IPS-15b (cell line): ENCODE data around the gene NFX1.
"Not testable (repeated sequence)": the region's sequence is repeated elsewhere in the genome, so short reads cannot be mapped to it uniquely, and the experiment has no call there.

Experiments
- H3K27me3 ChIP-seq: one replicate; pipeline ENCODE4 v1.6.1; 2013; ENCODE audit warnings: low read length; ENCODE audit not compliant: control insufficient read depth, insufficient read depth
- H3K36me3 ChIP-seq: one replicate; pipeline ENCODE4 v1.6.1; 2013; ENCODE audit warnings: low read length; ENCODE audit not compliant: control insufficient read depth, insufficient read depth
- H3K4me1 ChIP-seq: one replicate; pipeline ENCODE4 v1.6.1; 2013; ENCODE audit warnings: mild to moderate bottlenecking, low read length; ENCODE audit not compliant: control insufficient read depth, insufficient read depth
- H3K4me3 ChIP-seq: one replicate; pipeline ENCODE4 v1.5.1; 2013; ENCODE audit warnings: low read depth, low read length
- H3K9ac ChIP-seq: one replicate; pipeline ENCODE4 v1.6.1; 2013; ENCODE audit warnings: low read depth, mild to moderate bottlenecking, low read length
- H3K9me3 ChIP-seq: one replicate; pipeline ENCODE4 v1.6.1; 2013; ENCODE audit warnings: mild to moderate bottlenecking, low read length; ENCODE audit not compliant: control insufficient read depth, insufficient read depth

Gene NFX1

GRCh38 chr9:33397801-33398200 is 107.5 kb downstream of the NFX1 start:
- not testable (repeated sequence) for H3K27me3 ChIP-seq, H3K36me3 ChIP-seq, H3K4me1 ChIP-seq, H3K4me3 ChIP-seq, H3K9me3 ChIP-seq, H3K9ac ChIP-seq

- not testable (repeated sequence) for H3K4me1 ChIP-seq
Observed at GRCh38 chr9:33399047-33399446, 108.7 kb downstream of the NFX1 start.

GRCh38 chr9:33401809-33402208 is 111.5 kb downstream of the NFX1 start:
- H3K4me1 ChIP-seq, H3K36me3 ChIP-seq, H3K9me3 ChIP-seq, H3K9ac ChIP-seq, H3K27me3 ChIP-seq, H3K4me3 ChIP-seq: not testable (repeated sequence)

More at GRCh38 chr9:33399047-33399446, 108.7 kb downstream of the NFX1 start:
- not testable (repeated sequence) for H3K9ac ChIP-seq, H3K4me3 ChIP-seq, H3K9me3 ChIP-seq, H3K27me3 ChIP-seq, H3K36me3 ChIP-seq

GRCh38 chr9:33402371-33402770 is 112.1 kb downstream of the NFX1 start, which contains the start of gene AQP7:
TSS of gene AQP7 (minus strand) at chr9:33402568. CDS start at chr9:33401262, 1,306 bp downstream.
- not testable (repeated sequence) for H3K4me1 ChIP-seq, H3K9ac ChIP-seq, H3K9me3 ChIP-seq, H3K36me3 ChIP-seq, H3K27me3 ChIP-seq, H3K4me3 ChIP-seq

GRCh38 chr9:33403941-33404787 is 113.8 kb downstream of the NFX1 start:
- H3K4me1 ChIP-seq: no peaks in the 10 kb centered on the region
- H3K27me3 ChIP-seq: no peaks in the 10 kb centered on the region
- H3K9me3 ChIP-seq: no peaks in the 10 kb centered on the region
- H3K4me3 ChIP-seq: no peak overlapping the region
- no peaks in the 10 kb centered on the region for H3K36me3 ChIP-seq
- H3K9ac ChIP-seq: no peak overlapping the region

- Histone ChIP-seq H3K27me3 (no peaks in the 10 kb centered on the region), H3K9me3 (no peaks in the 10 kb centered on the region), H3K4me3 (no peak overlapping the region), H3K9ac (no peak overlapping the region), H3K36me3 (no peaks in the 10 kb centered on the region), H3K4me1 (no peaks in the 10 kb centered on the region)
Observed at GRCh38 chr9:33404788-33405362, 114.6 kb downstream of the NFX1 start.

GRCh38 chr9:33407061-33407460 is 116.7 kb downstream of the NFX1 start:
- H3K27me3 ChIP-seq: no peaks in the 10 kb centered on the region

GRCh38 chr9:33408087-33408486 is 117.8 kb downstream of the NFX1 start:
- Histone ChIP-seq H3K9me3 (no peaks in the 10 kb centered on the region), H3K4me1 (no peaks in the 10 kb centered on the region), H3K36me3 (no peaks in the 10 kb centered on the region), H3K4me3 (no peak overlapping the region), H3K27me3 (no peaks in the 10 kb centered on the region), H3K9ac (no peak overlapping the region)

More at GRCh38 chr9:33407061-33407460, 116.7 kb downstream of the NFX1 start:
- Histone ChIP-seq H3K9ac (no peak overlapping the region), H3K4me1 (no peaks in the 10 kb centered on the region), H3K4me3 (no peak overlapping the region), H3K9me3 (no peaks in the 10 kb centered on the region), H3K36me3 (no peaks in the 10 kb centered on the region)

- Histone ChIP-seq H3K4me1 (peaks cover 4% of the 10 kb centered on the region), H3K27me3 (no peaks in the 10 kb centered on the region), H3K4me3 (no peak overlapping the region), H3K9ac (no peak overlapping the region), H3K9me3 (no peaks in the 10 kb centered on the region), H3K36me3 (no peaks in the 10 kb centered on the region)
Observed at GRCh38 chr9:33414268-33414667, 124.0 kb downstream of the NFX1 start.

GRCh38 chr9:33414889-33415500 is 124.7 kb downstream of the NFX1 start:
- Histone ChIP-seq H3K9ac (no peak overlapping the region), H3K27me3 (no peaks in the 10 kb centered on the region), H3K9me3 (no peaks in the 10 kb centered on the region), H3K36me3 (no peaks in the 10 kb centered on the region), H3K4me1 (peaks cover 4% of the 10 kb centered on the region), H3K4me3 (no peak overlapping the region)

- Histone ChIP-seq H3K4me3 (no peak overlapping the region), H3K36me3 (no peaks in the 10 kb centered on the region), H3K9ac (no peak overlapping the region), H3K4me1 (peaks cover 4% of the 10 kb centered on the region), H3K9me3 (no peaks in the 10 kb centered on the region), H3K27me3 (no peaks in the 10 kb centered on the region)
Observed at GRCh38 chr9:33415501-33416038, 125.3 kb downstream of the NFX1 start.
